Type B pancreatic cell (in vitro differentiated cells): ENCODE data around the gene VANGL2. TPM values are rescaled to one million over a fixed set of nuclear protein-coding genes. Genes with fewer than 3 reads are reported as not detected.

ENCODE experiments used
- DNase-seq: peaks from one replicate; pipeline ENCODE4 v3.0.0; 2021; ENCODE audit warnings: mixed read lengths; ENCODE audit not compliant: unreplicated experiment; ENCODE audit errors: extremely low spot score
- H3K27ac Mint-ChIP-seq: 2 replicates; pipeline ENCODE4 v1.8.0; 2021; ENCODE audit warnings: mild to moderate bottlenecking, mixed read lengths
- H3K27me3 Mint-ChIP-seq: 2 replicates; pipeline ENCODE4 v1.8.0; 2021; ENCODE audit warnings: mixed read lengths
- H3K36me3 Mint-ChIP-seq: 2 replicates; pipeline ENCODE4 v1.8.0; 2021; ENCODE audit warnings: mixed read lengths
- H3K4me1 Mint-ChIP-seq: one replicate; pipeline ENCODE4 v1.8.0; 2021; ENCODE audit warnings: mixed read lengths; ENCODE audit not compliant: unreplicated experiment
- H3K4me3 Mint-ChIP-seq: 2 replicates; pipeline ENCODE4 v1.8.0; 2021; ENCODE audit warnings: mild to moderate bottlenecking, mixed read lengths
- H3K9me3 Mint-ChIP-seq: 2 replicates; pipeline ENCODE4 v1.8.0; 2021; ENCODE audit warnings: mixed read lengths
- CTCF ChIP-seq: fragments of 200-600 bp; sonication (generic); conservative IDR thresholded peaks from 2 replicates; pipeline ENCODE4 v1.5.0; 2021; ENCODE audit warnings: antibody characterized with exemption, mild to moderate bottlenecking
- total RNA-seq: library from RNA; stranded (reverse); gene quantifications from 2 replicates; pipeline ENCODE4 v1.2.1, GENCODE V29; 2021; ENCODE audit warnings: low replicate concordance

Gene VANGL2
- total RNA-seq, 1 donor from 2014 or later: 67.3 TPM

- Mint-ChIP-seq H3K27me3 (no peaks in the 10 kb centered on the region), H3K9me3 (no peaks in the 10 kb centered on the region), H3K4me1 (peaks cover 66% of the 10 kb centered on the region), H3K4me3 (no peak overlapping the region), H3K36me3 (peaks cover 11% of the 10 kb centered on the region), H3K27ac (peak overlapping the region; percentile 13)
- DNase-seq: no peak
- TF ChIP-seq CTCF: no peak
These were observed 8.5 kb downstream of the VANGL2 start for GRCh38 chr1:160408864-160409263.

- peaks cover 68% of the 10 kb centered on the region for H3K4me1 Mint-ChIP-seq
- H3K9me3 Mint-ChIP-seq: no peaks in the 10 kb centered on the region
- peak overlapping the region; percentile 44 for H3K4me3 Mint-ChIP-seq
- no peaks in the 10 kb centered on the region for H3K27me3 Mint-ChIP-seq
- no peak overlapping the region for H3K27ac Mint-ChIP-seq
- peaks cover 17% of the 10 kb centered on the region for H3K36me3 Mint-ChIP-seq
- no peak for DNase-seq
- no peak for TF ChIP-seq CTCF
These were observed 9.1 kb downstream of the VANGL2 start for GRCh38 chr1:160409486-160409885.

GRCh38 chr1:160410406-160411005 is 10.1 kb downstream of the VANGL2 start:
- H3K4me1 Mint-ChIP-seq: peaks cover 64% of the 10 kb centered on the region

GRCh38 chr1:160411271-160412027 is 11.1 kb downstream of the VANGL2 start:
- H3K4me1 Mint-ChIP-seq: peaks cover 55% of the 10 kb centered on the region
- no peaks in the 10 kb centered on the region for H3K27me3 Mint-ChIP-seq
- H3K27ac Mint-ChIP-seq: peak overlapping the region; percentile 46
- H3K9me3 Mint-ChIP-seq: no peaks in the 10 kb centered on the region
- H3K4me3 Mint-ChIP-seq: peak overlapping the region; percentile 78
- DNase-seq: no peak
- TF ChIP-seq CTCF: peak; percentile 29
- H3K36me3 Mint-ChIP-seq: peaks cover 14% of the 10 kb centered on the region

More at GRCh38 chr1:160410406-160411005, 10.1 kb downstream of the VANGL2 start:
- no peak for DNase-seq
- Mint-ChIP-seq H3K9me3 (no peaks in the 10 kb centered on the region), H3K4me3 (peak overlapping the region; percentile 78), H3K27me3 (no peaks in the 10 kb centered on the region), H3K27ac (peak overlapping the region; percentile 46), H3K36me3 (peaks cover 11% of the 10 kb centered on the region)
- no peak for TF ChIP-seq CTCF

GRCh38 chr1:160412028-160412362 is 11.6 kb downstream of the VANGL2 start:
- TF ChIP-seq CTCF: no peak
- peaks cover 50% of the 10 kb centered on the region for H3K4me1 Mint-ChIP-seq
- DNase-seq: no peak
- no peaks in the 10 kb centered on the region for H3K27me3 Mint-ChIP-seq
- no peaks in the 10 kb centered on the region for H3K9me3 Mint-ChIP-seq
- H3K36me3 Mint-ChIP-seq: peaks cover 15% of the 10 kb centered on the region
- no peak overlapping the region for H3K4me3 Mint-ChIP-seq
- no peak overlapping the region for H3K27ac Mint-ChIP-seq
